Liver (tissue), 9 donors: ENCODE measurements around the gene LAMP2. TPM values are rescaled to one million over a fixed set of nuclear protein-coding genes. Genes with fewer than 3 reads are reported as not detected.

ENCODE experiments used
- DNase-seq: peaks from one replicate; pipeline ENCODE4 v3.0.0-alpha.2; 2017; ENCODE audit warnings: low spot score
- H3K27ac ChIP-seq, 2 donors: one replicate each; pipeline ENCODE4 v1.7.0; 2013; ENCODE audit warnings: inconsistent platforms in 2 of 2, low read length in 2 of 2, control low read depth in 1 of 2, low read depth in 1 of 2, mild to moderate bottlenecking in 1 of 2
- H3K27me3 ChIP-seq, 4 donors: one replicate each; pipeline versions ENCODE4 v1.6.1 to v1.7.0; 2013; ENCODE audit warnings: low read length in 3 of 4, inconsistent platforms in 1 of 4, mild to moderate bottlenecking in 1 of 4, moderate library complexity in 1 of 4; ENCODE audit not compliant: control insufficient read depth in 4 of 4, insufficient read depth in 4 of 4
- H3K36me3 ChIP-seq, 4 donors: one replicate each; pipeline versions ENCODE4 v1.6.1 to v1.7.0; 2013; ENCODE audit warnings: low read length in 3 of 4, mild to moderate bottlenecking in 3 of 4, low read depth in 1 of 4, moderate library complexity in 1 of 4; ENCODE audit not compliant: control insufficient read depth in 4 of 4, insufficient read depth in 3 of 4
- H3K4me1 ChIP-seq, 4 donors: one replicate each; pipeline versions ENCODE4 v1.6.1 to v1.7.0; 2013; ENCODE audit warnings: low read length in 3 of 4, mild to moderate bottlenecking in 3 of 4, moderate library complexity in 1 of 4; ENCODE audit not compliant: control insufficient read depth in 4 of 4, insufficient read depth in 4 of 4
- H3K4me3 ChIP-seq, 3 donors: one replicate each; pipeline versions ENCODE4 v1.6.1 to v1.7.0; 2013; ENCODE audit warnings: low read length in 3 of 3, control low read depth in 1 of 3, low read depth in 1 of 3, mild to moderate bottlenecking in 1 of 3
- H3K9ac ChIP-seq, 2 donors: one replicate each; pipeline ENCODE4 v1.7.0; 2013; ENCODE audit warnings: low read length in 2 of 2, mild to moderate bottlenecking in 2 of 2, moderate library complexity in 2 of 2, control low read depth in 1 of 2, low read depth in 1 of 2
- H3K9me3 ChIP-seq, 4 donors: one replicate each; pipeline versions ENCODE4 v1.6.1 to v1.7.0; 2013; ENCODE audit warnings: low read length in 3 of 4; ENCODE audit not compliant: control insufficient read depth in 4 of 4
- CTCF ChIP-seq: fragments of 150-350 bp; IDR thresholded peaks from 2 replicates; pipeline ENCODE4 v1.5.1; 2017; ENCODE audit warnings: improper control_type of control experiment, low read depth, low read length; ENCODE audit not compliant: missing input control
- EGR1 ChIP-seq, 2 donors: IDR thresholded peaks; 2 replicates each; pipeline ENCODE4 v1.6.1; 2016 to 2018; ENCODE audit warnings: antibody characterized with exemption in 2 of 2, low read depth in 2 of 2
- FOXA1 ChIP-seq: IDR thresholded peaks from 2 replicates; pipeline ENCODE4 v1.6.1; 2016; ENCODE audit warnings: antibody characterized with exemption
- FOXA2 ChIP-seq: IDR thresholded peaks from 2 replicates; pipeline ENCODE4 v1.6.1; 2016; ENCODE audit warnings: antibody characterized with exemption
- GABPA ChIP-seq, 2 donors: IDR thresholded peaks in 1 of 2; conservative IDR thresholded peaks in 1 of 2; 2 replicates each; pipeline ENCODE4 v1.6.1; 2016; ENCODE audit warnings: antibody characterized with exemption in 2 of 2, mild to moderate bottlenecking in 1 of 2, moderate library complexity in 1 of 2
- HNF4A ChIP-seq, 2 donors: conservative IDR thresholded peaks; 2 replicates each; pipeline ENCODE4 v1.6.1; 2016; ENCODE audit warnings: antibody characterized with exemption in 2 of 2, mild to moderate bottlenecking in 2 of 2
- HNF4G ChIP-seq: IDR thresholded peaks from 2 replicates; pipeline ENCODE4 v1.6.1; 2016; ENCODE audit warnings: antibody characterized with exemption
- JUND ChIP-seq, 2 donors: IDR thresholded peaks; 2 replicates each; pipeline ENCODE4 v1.6.1; 2016; ENCODE audit warnings: antibody characterized with exemption in 2 of 2
- MAX ChIP-seq: IDR thresholded peaks from 2 replicates; pipeline ENCODE4 v1.6.1; 2016; ENCODE audit warnings: antibody characterized with exemption
- NR2F2 ChIP-seq: IDR thresholded peaks from 2 replicates; pipeline ENCODE4 v1.6.1; 2016; ENCODE audit warnings: antibody characterized with exemption
- RAD21 ChIP-seq, 2 donors: IDR thresholded peaks; 2 replicates each; pipeline ENCODE4 v1.6.1; 2016; ENCODE audit warnings: antibody characterized with exemption in 2 of 2, mild to moderate bottlenecking in 2 of 2
- RXRA ChIP-seq, 2 donors: IDR thresholded peaks; 2 replicates each; pipeline ENCODE4 v1.6.1; 2017 to 2018; ENCODE audit warnings: antibody characterized with exemption in 2 of 2, mild to moderate bottlenecking in 1 of 2
- SP1 ChIP-seq: IDR thresholded peaks from 2 replicates; pipeline ENCODE4 v1.6.1; 2018; ENCODE audit warnings: antibody characterized with exemption, mild to moderate bottlenecking
- TAF1 ChIP-seq: conservative IDR thresholded peaks from 2 replicates; pipeline ENCODE4 v1.6.1; 2016; ENCODE audit warnings: antibody characterized with exemption, mild to moderate bottlenecking
- YY1 ChIP-seq: IDR thresholded peaks from 2 replicates; pipeline ENCODE4 v1.6.1; 2016; ENCODE audit warnings: antibody characterized with exemption, mild to moderate bottlenecking
- WGBS: extraction: QIAGEN DNeasy Blood & Tissue Kit; methylation state at CpG from one replicate; pipeline ENCODE4 v1.1.7; 2013; 5-methylcytosine and 5-hydroxymethylcytosine counted together
- polyA plus RNA-seq, 2 donors: library from polyadenylated mRNA; stranded (reverse) in 1 of 2; unstranded in 1 of 2; fragments of 200-250 nt in 1 of 2; fragments of >200 nt in 1 of 2; fragmentation: Nextera tagmentation in 1 of 2; extraction: Ambion mirVana in 1 of 2; gene quantifications; one replicate each; pipeline versions ENCODE4 v1.2.1 to v1.2.3, GENCODE V29; 2013 to 2015
- total RNA-seq, 2 donors: library from RNA; depleted of rRNA; stranded (reverse); fragments of >200 nt; gene quantifications; one replicate each; pipeline ENCODE4 v1.2.3, GENCODE V29; 2014
- TF ChIP-seq, protein P1 (sequence below): IDR thresholded peaks from 2 replicates; pipeline ENCODE4 v1.6.1; 2016; ENCODE audit warnings: antibody characterized with exemption
- TF ChIP-seq, protein P2 (sequence below): IDR thresholded peaks from 2 replicates; pipeline ENCODE4 v1.6.1; 2016; ENCODE audit warnings: antibody characterized with exemption, mild to moderate bottlenecking
- TF ChIP-seq, protein P3 (sequence below): IDR thresholded peaks from 2 replicates; pipeline ENCODE4 v1.6.1; 2016; ENCODE audit warnings: antibody characterized with exemption
- donor health status: healthy.
- donor health status: healthy.
- donor health status: healthy.
- donor health status: healthy.
- donor health status: healthy.

Gene LAMP2
- total RNA-seq (100 to 1,000 TPM in 1 of 2 donors, 10 to 100 TPM in 1; 80.0 to 111 TPM), polyA plus RNA-seq (100 to 1,000 TPM; 128 to 140 TPM)

- under 1% methylated on average over 50 of the region's 50 CpGs for WGBS
- DNase-seq: peak; percentile 85
- TF ChIP-seq JUND (IDR thresholded peaks at IDR 0.05) (peak in 1 of 2 donors; percentile 14), EGR1 (IDR thresholded peaks at IDR 0.05; ENCODE audit: low read depth in 2 of 2) (no peak), RXRA (IDR thresholded peaks at IDR 0.05) (peak; percentile 5 to 25), NR2F2 (peak; percentile 31), RAD21 (IDR thresholded peaks at IDR 0.05) (no peak), TAF1 (peak; percentile 92), CTCF (no peak), GABPA (IDR thresholded peaks at IDR 0.05 in 1 of 2, conservative IDR thresholded peaks at IDR 0.05 in 1 of 2) (no peak), MAX (peak; percentile 16), HNF4G (no peak), HNF4A (conservative IDR thresholded peaks at IDR 0.05) (no peak), SP1 (no peak), FOXA2 (no peak), YY1 (peak; percentile 42), FOXA1 (no peak)
- TF ChIP-seq, protein P1, sequence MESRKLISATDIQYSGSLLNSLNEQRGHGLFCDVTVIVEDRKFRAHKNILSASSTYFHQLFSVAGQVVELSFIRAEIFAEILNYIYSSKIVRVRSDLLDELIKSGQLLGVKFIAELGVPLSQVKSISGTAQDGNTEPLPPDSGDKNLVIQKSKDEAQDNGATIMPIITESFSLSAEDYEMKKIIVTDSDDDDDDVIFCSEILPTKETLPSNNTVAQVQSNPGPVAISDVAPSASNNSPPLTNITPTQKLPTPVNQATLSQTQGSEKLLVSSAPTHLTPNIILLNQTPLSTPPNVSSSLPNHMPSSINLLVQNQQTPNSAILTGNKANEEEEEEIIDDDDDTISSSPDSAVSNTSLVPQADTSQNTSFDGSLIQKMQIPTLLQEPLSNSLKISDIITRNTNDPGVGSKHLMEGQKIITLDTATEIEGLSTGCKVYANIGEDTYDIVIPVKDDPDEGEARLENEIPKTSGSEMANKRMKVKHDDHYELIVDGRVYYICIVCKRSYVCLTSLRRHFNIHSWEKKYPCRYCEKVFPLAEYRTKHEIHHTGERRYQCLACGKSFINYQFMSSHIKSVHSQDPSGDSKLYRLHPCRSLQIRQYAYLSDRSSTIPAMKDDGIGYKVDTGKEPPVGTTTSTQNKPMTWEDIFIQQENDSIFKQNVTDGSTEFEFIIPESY: no peak
- TF ChIP-seq, protein P2, sequence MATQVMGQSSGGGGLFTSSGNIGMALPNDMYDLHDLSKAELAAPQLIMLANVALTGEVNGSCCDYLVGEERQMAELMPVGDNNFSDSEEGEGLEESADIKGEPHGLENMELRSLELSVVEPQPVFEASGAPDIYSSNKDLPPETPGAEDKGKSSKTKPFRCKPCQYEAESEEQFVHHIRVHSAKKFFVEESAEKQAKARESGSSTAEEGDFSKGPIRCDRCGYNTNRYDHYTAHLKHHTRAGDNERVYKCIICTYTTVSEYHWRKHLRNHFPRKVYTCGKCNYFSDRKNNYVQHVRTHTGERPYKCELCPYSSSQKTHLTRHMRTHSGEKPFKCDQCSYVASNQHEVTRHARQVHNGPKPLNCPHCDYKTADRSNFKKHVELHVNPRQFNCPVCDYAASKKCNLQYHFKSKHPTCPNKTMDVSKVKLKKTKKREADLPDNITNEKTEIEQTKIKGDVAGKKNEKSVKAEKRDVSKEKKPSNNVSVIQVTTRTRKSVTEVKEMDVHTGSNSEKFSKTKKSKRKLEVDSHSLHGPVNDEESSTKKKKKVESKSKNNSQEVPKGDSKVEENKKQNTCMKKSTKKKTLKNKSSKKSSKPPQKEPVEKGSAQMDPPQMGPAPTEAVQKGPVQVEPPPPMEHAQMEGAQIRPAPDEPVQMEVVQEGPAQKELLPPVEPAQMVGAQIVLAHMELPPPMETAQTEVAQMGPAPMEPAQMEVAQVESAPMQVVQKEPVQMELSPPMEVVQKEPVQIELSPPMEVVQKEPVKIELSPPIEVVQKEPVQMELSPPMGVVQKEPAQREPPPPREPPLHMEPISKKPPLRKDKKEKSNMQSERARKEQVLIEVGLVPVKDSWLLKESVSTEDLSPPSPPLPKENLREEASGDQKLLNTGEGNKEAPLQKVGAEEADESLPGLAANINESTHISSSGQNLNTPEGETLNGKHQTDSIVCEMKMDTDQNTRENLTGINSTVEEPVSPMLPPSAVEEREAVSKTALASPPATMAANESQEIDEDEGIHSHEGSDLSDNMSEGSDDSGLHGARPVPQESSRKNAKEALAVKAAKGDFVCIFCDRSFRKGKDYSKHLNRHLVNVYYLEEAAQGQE: peak; percentile 92
- TF ChIP-seq, protein P3, sequence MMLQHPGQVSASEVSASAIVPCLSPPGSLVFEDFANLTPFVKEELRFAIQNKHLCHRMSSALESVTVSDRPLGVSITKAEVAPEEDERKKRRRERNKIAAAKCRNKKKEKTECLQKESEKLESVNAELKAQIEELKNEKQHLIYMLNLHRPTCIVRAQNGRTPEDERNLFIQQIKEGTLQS: no peak
- Histone ChIP-seq H3K27me3 (no peaks in the 10 kb centered on the region), H3K4me1 (peaks cover 0 to 20% (median 8%) of the 10 kb centered on the region in 4 donors), H3K36me3 (no peaks in the 10 kb centered on the region), H3K27ac (peak within 1 kb of the TSS; percentile 90 to 96), H3K9ac (peak within 1 kb of the TSS; percentile 67 to 96), H3K9me3 (no peaks in the 10 kb centered on the region), H3K4me3 (peak within 1 kb of the TSS; percentile 69 to 85 (median 79))
Measured at GRCh38 chrX:120468825-120469525, at the start of gene LAMP2. TSS of gene LAMP2 (minus strand) at chrX:120469296. CDS start at chrX:120469169, 127 bp downstream.
